HG03439 (cell line): ENCODE results near the gene CLEC1A.

Experiments used
- ATAC-seq: cut with Tn5 transposase; IDR thresholded peaks from one replicate; pipeline ENCODE4 v1.9.1; 2021; ENCODE audit warnings: mild to moderate bottlenecking, moderate library complexity; ENCODE audit not compliant: unreplicated experiment

CLEC1A gene

DNA sequence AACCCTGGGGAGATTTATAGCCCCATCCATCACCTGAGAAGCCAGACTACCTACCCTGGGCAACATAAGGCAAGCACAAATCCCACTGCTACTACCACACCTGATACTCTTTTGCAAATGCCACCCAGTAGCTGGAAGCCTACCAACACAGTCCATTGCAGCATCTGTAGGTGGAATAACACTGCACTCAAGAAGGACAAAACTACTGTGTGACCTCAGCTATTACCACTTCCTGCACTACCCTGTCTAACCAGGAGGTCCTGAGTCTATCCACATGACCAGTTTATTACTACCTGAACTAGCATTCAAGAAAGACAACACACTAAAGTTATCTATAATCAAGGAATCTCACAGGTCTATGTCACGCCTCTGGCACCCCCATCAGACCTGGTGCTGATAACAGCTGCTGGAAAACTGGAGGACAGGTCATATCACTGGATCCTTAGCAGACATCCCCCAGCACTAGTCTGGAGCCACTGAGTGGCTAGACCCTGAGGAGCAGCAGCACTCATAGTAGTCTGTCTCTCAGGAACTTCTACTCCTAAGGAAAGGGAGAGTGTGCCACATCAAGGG is 2.9 kb upstream of the CLEC1A start:
- ATAC-seq, result no peak

DNA sequence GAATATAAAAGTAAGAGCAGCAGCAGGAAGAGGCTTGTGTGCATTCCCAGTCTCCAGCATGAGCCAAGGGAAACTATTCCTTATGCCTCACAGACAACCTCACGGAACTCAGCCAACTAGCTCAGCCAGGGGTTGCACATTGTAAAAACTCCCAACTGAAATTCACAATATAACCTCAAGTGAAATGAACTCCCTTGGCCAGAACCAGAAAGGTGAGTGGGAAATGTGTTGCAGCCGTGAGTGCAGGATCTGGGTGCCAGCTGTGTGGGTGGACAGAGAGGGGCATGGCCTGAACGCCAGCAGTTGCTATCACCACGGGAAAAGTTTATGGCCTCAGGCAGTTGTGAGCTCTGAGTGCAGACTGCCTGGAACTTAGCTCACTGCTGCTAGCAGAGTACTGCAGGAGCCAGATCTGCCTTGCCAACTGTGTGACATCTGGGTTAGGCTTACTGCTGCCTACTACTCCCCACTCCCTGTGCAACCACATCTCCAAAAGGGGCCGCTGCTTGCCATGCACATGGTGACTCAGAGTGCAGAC is 2.3 kb upstream of the CLEC1A start:
- no peak for ATAC-seq

DNA sequence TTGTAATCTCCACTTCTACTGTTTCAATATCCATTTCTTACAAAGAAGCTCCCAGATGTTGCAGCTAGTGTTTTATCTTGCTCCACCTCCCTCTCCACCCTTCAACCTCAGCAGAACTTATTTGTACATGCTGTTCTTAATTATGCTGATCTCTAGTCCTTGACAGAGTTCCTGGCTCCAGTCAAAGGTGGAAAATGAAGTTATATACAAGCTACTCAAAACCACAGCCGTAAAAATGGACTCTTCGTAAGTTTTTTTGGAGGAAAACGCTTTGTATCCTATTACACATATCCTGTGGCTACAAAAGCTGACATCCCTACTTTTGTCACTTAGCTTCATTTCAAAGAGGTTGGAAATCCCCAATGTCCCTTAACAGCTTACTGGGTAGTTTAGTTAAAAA is 1.3 kb downstream of the CLEC1A start:
- ATAC-seq, result no peak

DNA sequence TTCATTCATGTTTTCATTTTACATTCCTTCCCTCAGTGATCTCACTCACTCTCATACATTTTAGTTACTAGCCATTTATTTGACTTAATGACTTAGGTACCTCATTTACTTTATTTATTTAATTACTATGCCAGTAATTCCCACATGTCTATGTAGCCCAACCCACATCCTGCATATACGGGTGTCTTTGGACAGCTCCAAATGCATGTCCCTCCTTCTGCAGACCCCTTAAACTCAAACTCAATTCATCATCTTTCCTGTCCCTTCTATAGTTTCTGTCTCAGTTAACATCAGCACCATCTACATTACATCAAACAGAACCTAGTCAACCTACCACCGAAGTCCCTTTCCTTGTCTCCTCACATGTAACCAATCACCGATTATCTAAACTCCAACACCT is 2.8 kb downstream of the CLEC1A start:
- ATAC-seq, result no peak

DNA sequence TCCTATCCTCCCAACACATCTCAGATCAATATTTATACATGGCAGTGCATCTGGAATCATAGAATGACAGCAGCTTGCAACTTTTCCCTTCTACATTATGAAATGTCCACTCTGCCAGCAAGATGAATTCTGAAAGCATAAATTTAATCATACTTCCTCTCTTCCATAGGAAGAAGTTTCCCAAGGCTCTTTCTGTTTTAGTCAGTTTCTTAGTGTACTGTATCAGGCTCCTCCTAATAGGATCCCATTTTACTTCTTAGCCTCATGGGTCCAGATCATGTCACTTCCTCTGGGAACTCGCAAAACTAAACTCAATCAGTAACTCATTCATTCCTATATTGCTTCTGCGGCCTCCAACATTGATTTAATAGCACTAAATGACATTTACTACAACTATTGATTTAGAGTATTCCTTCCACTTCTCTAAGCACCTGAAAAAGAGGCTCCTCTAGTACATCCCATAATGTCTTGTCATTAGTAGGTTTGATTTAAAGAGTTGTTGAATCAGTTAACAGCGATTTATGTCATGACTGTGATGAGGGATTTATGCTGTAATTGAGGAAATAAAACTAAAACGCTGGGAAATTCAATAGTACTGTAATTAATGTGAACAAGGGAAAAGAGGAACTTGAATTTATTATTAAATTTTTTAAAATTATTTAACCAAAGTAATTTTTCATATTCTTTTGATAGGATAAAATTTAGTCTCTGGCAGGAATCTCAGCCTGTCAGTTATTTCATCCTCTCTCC is 4.0 kb downstream of the CLEC1A start:
- no peak for ATAC-seq

DNA sequence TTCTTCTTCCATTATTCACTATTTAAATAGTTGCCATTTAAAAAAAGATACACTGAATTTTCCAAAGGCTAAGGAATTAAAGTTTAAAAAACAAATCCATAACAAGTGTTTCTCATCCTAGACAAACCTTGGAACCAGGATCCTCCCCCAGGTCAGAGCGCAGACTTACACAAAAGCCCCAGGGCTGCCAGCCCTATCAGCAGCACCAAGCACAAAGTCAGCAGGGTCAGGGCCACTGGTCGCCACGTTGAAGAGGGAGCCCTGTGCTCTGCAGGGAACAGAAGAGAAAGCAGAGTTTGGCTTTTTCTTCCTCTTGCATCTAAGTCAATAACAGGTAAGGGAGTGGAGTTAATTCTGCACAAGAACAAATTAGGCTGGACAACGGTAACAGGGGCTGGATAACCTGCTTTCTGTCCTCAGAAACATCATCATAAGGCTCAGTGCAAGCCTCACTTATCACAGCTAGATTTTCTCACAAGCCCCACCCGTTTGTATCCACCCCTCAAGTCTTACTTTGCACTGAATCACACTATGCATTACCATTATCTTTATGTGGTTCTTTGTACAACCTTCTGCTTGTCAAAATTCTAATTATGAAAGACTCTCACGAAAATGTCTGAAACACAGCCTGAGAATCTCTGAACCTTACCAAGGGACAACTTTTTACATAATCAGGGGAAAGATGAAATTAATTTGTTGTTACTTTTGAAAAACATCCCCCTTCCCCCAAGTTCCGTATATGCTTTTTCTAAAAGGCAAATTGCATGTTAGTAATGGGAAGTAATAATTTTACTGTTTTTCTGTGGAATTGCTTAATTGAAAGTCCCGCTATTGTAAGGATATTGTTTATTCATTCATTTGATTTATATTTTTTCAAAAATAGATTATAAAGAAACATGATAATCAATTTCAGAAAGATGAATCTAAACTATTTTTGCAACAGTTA is 9.6 kb downstream of the CLEC1A start:
- ATAC-seq, result no peak

DNA sequence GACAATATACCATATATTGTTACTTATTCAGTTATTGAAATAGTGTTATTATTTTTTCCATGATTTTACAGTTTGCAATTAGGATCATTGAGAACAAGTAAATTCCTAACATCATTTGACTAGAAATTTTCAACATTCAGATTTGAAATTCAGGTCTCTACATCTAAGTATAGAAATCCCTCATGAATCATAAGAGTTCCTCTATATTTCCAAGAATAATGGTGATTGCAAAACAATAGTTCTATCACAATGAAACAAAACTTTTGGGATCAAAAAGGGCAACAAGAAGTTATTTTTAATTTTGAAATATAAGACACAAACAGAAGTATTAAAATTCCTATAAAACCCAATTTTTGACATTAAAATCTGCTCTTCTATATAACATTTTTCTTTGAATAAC is 10.8 kb downstream of the CLEC1A start:
- no peak for ATAC-seq

DNA sequence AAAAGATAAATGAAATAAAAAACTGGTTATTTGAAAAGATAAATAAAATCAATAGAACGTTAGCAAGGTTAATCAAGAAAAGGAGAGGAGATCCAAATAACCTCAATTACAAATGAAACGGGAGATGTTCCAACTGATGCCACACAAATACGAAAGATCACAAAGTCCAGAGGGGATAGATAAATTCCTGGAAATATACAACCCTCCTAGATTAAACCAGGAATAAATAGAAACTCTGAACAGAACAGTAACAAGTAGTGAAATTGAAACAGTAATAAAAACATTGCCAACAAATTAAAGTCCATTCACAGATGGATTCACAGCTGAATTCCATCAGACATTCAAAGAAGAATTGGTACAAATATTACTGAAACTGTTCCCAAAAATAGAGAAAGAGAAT is 12.4 kb downstream of the CLEC1A start:
- no peak for ATAC-seq

DNA sequence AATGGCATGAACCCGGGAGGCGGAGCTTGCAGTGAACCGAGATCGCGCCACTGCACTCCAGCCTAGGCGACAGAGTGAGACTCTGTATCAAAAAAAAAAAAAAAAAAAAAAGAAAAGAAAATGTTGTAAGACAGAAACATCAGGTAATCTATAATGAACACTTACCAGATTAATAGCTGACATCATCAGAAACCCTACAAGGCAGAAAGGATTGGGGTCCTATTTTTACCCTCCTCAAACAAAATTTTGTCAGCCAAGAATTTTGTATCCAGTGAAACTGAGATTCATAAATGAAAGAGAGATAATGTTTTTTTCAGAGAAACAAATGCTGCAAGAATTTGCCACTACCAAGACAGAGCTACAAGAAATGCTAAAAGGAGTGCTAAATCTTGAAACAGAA is 14.1 kb downstream of the CLEC1A start:
- ATAC-seq, result no peak

DNA sequence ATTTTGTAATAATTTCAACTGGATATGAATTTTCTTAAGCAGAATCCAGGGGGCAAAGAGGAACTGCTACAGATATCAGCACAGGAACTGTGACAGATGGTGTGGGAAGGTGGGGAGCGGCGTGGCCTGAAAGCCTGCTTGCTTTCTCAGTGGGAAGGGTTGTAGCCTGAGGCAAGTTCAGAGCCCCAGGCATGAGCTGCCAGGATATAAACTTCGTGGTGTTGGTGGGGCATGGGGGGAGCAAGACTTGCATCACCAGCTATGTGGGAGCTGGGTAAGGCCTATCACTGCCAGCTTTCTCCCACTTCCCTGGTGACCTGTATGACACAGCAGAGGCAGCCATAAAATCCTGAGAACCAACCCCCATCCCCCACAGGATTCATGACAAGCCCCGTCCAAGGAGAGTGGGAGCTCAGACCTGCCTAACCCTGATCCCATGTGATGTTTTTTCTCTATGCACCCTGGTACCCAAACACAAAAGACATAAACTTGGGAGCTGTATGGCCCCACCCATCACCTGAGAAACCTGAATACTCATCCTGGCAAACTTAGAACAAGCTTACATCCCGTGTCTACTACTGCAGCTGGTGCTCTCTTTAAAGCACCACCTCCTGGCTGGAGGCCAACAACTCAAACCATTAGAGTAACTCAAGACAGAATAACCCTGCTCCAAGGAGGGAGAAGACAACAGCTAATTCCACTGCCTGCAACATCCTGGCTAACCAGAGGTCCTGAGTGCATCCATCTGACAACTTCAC is 16.5 kb downstream of the CLEC1A start:
- no peak for ATAC-seq

DNA sequence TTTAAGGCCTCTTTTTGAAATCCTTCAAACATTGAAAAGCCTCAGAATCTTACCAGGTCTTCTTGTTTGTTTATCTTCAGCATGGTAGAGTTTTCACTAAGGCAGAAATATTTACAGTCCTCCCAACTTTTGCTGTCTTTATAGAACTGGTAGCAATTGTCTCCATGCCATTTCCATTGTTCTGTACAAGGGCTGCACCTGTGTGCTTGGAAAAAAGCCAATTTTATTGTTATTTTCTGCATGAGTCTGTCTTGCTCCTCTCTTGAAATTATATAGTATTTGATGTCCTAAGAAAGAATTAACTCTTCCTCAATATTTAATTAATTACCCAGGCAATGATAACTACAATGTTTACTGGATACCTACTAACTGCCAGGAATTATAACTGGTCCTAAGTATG is 23.3 kb downstream of the CLEC1A start:
- ATAC-seq, result no peak

DNA sequence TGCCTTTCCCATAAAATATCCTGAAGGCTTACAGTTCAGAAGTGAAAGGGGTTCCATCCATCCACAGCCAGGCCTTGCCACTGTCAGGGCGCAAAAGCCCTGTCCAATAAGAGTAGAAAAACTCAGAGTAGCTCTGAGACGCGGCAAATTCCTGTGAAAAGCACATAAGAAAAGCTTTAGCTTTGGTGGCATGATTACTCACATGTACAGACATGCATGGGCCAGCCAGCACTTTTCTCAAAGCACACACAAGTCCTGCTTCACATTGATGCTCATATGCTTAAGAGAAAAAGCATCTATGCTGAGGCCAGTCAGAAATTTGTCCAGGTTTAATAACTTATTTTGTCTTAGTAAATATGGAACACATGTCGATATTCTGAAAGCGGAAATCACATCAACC is 25.5 kb downstream of the CLEC1A start:
- no peak for ATAC-seq

DNA sequence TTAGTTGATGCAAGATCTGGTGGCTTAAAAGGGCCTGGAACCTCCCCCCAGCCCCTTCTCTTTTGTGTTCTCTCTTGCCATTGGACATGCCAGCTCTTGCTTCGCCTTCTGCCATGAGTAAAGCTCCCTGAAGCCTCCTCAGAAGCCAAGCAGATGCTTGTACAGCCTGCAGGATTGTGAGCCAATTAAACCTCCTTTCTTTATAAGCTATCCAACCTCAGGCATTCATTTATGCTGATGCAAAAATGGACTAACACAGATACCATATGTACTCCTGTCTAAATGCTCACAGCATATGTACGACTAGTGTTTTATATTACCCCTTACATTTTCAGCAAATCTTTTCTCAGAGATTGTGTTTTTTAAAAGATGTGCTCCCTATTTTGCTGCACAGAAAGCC is 26.7 kb downstream of the CLEC1A start:
- no peak for ATAC-seq

DNA sequence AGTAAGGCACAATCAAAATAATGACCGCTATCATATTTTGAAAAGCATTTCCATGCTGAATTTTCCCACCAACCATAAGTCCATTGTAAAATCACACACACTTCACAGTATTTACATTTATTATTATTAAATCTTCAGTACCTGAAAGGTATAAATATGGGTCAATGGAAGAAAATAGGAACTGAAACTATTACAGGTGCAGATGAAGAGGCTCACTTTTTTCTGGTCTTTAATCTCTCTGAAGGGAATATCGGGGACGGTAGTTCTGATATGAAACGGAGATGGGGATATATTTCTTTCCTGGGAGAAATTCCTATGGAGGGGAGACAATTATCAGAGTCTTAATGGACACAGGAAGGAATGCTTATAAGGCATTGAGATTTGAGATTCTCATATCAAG is 28.4 kb downstream of the CLEC1A start:
- ATAC-seq, result no peak

DNA sequence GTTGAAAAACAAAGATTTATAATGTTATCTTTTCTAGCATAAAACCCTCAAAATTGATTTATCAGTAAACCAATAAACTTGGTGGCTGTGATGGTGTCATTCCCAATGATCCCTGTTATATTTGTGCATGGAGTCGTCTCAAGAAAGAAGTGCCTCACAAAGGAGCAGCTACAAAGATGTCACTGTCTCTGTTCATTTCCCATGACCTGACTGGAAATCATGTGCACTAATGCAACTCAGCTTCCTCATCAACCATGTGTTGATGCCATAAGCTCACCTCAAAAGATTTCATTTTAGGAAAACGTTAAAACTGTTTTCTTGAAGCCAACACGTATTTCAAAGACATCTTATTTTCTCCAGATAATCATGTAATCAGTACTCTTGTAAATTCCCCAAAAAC is 28.8 kb downstream of the CLEC1A start:
- ATAC-seq, result no peak

DNA sequence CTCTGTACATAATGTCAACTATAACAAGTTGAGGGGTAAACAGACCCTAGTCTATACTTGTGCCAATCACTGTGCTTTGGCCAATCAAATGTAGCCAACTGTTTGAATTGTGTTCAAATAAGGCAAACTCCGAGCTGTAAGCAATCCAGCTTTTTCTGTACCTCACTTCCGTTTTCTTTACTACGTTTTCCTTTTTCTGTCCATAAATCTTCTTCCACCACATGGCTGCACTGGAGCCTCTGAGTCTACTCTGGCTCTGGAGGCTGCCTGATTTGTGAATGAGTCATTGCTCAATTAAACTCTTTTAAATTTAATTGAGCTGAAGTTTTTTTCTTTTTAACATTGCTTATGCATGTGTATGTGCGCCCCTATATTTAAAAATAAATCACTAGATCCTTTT is 29.7 kb downstream of the CLEC1A start:
- ATAC-seq, result no peak

DNA sequence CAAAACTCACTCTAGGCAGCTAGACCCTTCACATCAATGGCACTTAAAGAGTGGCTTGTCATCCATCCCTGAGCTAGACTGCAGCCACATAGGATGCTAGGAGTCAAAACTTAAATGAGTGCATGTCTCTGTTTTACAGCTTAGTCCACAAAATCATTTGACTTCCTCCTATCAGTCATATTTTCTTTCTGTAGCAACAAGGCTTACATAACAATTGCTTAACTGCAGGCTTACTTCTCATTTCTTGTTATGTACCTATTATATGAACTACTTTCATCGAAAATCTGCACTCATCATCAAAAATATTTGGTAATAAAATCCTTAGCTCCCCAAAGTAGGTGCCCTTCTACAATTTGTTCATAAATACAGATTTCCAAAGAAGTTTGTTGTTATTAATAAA is 30.1 kb downstream of the CLEC1A start:
- no peak for ATAC-seq

DNA sequence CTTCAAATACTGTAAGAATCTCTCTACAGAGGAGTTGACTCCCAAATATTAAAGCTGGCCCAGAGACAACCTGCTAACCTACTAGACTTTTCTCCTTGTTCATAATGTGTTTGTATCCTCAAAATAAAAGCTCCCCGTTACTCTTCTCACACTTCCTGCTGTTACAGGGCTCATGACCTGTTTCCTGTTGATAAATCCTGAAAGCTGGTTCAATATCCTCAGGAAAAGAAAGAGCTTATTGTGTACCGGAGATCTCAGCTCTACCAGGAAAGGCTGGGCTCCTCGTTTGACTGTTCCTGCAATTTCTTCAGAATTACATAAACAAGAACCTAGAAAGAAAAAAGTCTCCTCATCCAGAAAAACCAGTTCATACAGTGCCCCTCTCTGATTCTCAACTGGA is 30.8 kb downstream of the CLEC1A start:
- ATAC-seq, result no peak

DNA sequence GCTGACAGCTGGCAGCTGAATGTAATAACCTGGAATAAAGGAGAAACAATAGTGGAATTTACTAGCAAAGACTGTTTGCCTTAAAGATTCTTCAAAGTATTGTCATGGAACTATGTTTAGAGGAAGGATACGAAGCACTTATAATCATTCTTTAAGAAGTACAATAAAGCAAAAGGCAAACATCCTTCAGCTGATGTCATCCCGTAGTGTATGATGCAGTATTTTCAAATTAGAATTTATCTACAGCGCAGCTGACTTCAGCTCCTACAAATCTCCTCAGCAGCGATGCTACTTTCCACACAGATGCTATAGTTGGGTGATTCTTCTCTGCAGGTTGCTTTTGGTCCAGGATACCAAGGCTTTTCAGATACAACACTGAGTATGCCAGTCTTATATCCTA is 31.5 kb downstream of the CLEC1A start:
- ATAC-seq, result no peak

DNA sequence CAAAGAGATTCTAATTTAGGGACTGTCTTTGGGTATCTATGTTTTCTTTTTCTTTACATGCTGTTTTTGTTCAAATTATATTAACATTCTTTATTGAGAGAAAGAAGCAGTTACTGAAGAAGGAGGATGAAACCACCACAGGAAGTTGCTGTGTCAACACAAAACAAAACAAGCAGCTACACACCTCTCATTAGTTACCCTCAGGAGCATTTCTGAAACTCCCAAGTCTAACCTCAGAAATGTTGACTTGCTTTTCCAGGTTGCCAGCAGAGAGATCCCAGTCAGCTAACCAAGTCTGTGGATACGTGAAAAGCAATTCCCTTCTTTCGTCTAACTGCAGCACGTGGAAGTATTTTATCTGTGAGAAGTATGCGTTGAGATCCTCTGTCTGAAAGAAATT is 33.5 kb downstream of the CLEC1A start:
- no peak for ATAC-seq

DNA sequence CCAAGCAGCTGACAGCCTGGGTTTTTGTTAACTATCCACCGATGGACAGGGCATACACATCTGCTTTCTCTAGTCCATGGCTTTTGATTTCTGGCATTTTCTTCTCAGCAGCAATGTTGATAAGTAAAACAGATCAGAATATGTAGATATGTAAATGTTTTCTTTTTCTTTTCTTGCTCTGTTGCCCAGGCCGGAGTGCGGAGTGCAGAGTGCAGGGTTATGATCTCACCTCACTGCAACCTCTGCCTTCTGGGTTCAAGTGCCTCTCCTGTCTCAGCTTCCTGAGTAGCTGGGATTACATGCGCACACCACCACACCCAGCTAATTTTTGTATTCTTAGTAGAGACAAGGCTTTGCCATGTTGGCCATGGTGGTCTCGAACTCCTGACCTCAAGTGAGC is 40.4 kb downstream of the CLEC1A start:
- no peak for ATAC-seq
